ENCODE results near the gene CORO7.

DNA sequence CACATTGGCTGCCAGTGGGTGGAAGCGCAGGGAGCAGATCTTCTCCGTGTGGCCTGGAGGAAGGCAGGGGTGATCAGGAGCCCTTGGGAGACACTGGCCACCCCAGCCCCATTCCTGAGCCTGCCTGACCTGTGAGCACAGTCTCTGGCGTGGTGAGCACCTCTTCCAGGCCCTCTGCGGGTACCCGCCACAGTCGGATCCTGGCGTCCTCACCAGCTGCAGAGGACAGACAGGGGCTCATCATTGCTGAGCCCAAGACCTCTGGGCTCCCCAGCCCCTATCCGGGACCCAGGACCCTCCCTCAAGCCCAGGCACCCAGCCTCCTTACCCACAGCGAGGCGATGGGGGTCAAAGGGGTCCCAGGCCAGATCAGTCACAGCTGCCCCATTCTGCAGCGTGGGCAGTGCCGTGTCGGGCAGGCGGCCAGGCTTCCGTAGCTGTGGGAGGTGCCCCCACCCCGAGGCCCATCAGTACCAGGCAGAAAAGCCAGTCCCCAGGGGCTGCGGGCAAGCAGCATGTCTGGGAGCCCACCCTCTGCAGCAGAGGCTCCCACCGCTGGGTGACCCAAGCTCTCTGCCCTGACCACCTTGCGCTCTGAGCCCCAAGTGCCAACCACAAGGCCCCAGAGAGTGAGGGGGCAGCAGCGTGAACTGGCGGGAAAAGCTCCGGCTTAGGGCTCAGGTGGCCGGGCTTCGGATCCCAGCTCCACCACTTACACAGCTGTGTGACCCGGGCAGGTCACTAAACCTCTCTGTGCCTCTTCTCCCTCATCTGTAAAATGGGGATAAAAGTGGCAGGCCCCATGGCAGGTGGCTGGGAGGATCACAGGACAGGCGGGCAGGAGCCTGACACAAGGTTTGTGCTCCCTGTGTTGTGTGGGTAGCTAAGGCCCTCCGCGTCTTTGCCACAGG, 55.1 kb downstream of the CORO7 start:
- TF ChIP-seq CTCF (IDR thresholded peaks at IDR 0.05; ENCODE audit: low read depth, low read length) (no peak), POLR2A (IDR thresholded peaks at IDR 0.05; ENCODE audit: extremely low read depth, insufficient read length) (no peak)
- TF ChIP-seq, protein P1, sequence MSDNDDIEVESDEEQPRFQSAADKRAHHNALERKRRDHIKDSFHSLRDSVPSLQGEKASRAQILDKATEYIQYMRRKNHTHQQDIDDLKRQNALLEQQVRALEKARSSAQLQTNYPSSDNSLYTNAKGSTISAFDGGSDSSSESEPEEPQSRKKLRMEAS (IDR thresholded peaks at IDR 0.05; ENCODE audit: low read depth, low read length): no peak

All from NB4 (cell line).